Muscle layer of duodenum (tissue), 2 donors: ENCODE data around the gene HRCT1.
"Not testable (repeated sequence)": the region's sequence is repeated elsewhere in the genome, so short reads cannot be mapped to it uniquely, and the experiment has no call there.

Experiments
- H3K27ac ChIP-seq: one replicate; pipeline ENCODE4 v1.7.0; 2013; ENCODE audit warnings: mild to moderate bottlenecking, low read length
- H3K27me3 ChIP-seq: one replicate; pipeline ENCODE4 v1.7.0; 2013; ENCODE audit warnings: low read depth, mild to moderate bottlenecking, control low read depth, low read length
- H3K36me3 ChIP-seq, 2 donors: one replicate each; pipeline ENCODE4 v1.7.0; 2013; ENCODE audit warnings: low read length in 2 of 2, control low read depth in 1 of 2, mild to moderate bottlenecking in 1 of 2; ENCODE audit not compliant: insufficient read depth in 2 of 2, control insufficient read depth in 1 of 2
- H3K4me1 ChIP-seq, 2 donors: one replicate each; pipeline ENCODE4 v1.7.0; 2013; ENCODE audit warnings: low read length in 2 of 2, mild to moderate bottlenecking in 2 of 2, control low read depth in 1 of 2, moderate library complexity in 1 of 2; ENCODE audit not compliant: insufficient read depth in 2 of 2, control insufficient read depth in 1 of 2
- H3K4me3 ChIP-seq, 2 donors: one replicate each; pipeline ENCODE4 v1.7.0; 2013; ENCODE audit warnings: low read length in 2 of 2, low read depth in 1 of 2, mild to moderate bottlenecking in 1 of 2
- H3K9me3 ChIP-seq, 2 donors: one replicate each; pipeline ENCODE4 v1.7.0; 2013; ENCODE audit warnings: low read length in 2 of 2, control low read depth in 1 of 2, mild to moderate bottlenecking in 1 of 2; ENCODE audit not compliant: control insufficient read depth in 1 of 2
- donor health status: healthy.

The HRCT1 gene

DNA sequence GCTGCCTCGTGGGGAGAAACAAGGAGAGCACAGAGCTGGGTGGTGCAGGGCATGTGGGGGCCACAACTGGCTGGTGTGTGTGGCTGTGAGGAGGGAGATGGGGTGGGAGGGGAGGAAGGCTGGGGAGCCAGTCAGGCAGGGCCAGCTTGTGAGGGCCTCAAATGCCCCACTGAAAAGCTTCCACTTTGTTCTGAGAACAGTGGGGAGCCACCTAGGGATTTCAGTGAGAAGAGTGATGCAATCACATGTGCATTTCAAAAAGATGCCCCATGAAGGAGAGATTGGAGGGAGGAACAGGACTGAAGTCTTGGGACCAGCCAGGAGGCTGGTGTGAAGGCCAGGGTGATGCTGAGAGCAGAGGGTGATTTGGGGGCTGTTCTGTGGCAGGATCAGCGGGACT lies 37.1 kb upstream of the HRCT1 start:
- Histone ChIP-seq H3K36me3 (no peaks in the 10 kb centered on the region), H3K27ac (no peak overlapping the region), H3K4me3 (no peak overlapping the region), H3K9me3 (no peaks in the 10 kb centered on the region), H3K4me1 (no peaks in the 10 kb centered on the region), H3K27me3 (no peaks in the 10 kb centered on the region)

DNA sequence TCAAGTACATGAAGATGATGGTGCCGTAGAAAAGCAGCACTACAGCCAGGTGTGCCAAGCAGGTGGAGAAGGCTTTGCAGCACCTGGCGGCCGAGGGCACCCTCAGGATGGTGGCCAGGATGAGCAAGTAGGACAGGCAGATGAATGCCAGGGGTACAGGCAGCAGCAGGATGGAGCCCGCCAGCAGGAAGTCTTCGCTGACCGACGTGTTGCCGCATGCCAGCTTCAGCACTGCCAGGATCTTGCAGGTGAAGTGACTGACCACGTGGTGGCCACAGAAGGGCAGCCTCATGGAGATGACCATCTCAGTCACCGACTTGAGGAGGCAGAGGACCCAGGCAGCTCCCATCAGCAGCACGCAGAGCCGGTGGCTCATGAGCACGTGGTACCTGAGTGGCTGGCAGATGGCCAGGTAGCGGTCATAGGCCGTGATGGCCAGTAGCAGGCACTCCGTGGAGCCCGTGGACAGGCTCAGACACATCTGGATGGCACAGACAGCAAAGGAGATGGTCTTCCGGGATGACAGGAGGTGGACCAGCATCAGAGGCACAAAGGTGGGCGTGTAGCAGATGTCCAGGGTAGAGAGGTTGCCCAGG lies 36.3 kb upstream of the HRCT1 start:
- no peaks in the 10 kb centered on the region for H3K4me1 ChIP-seq
- H3K27ac ChIP-seq = no peak overlapping the region
- H3K36me3 ChIP-seq = no peaks in the 10 kb centered on the region
- no peaks in the 10 kb centered on the region for H3K27me3 ChIP-seq
- no peaks in the 10 kb centered on the region for H3K9me3 ChIP-seq
- H3K4me3 ChIP-seq = no peak overlapping the region

DNA sequence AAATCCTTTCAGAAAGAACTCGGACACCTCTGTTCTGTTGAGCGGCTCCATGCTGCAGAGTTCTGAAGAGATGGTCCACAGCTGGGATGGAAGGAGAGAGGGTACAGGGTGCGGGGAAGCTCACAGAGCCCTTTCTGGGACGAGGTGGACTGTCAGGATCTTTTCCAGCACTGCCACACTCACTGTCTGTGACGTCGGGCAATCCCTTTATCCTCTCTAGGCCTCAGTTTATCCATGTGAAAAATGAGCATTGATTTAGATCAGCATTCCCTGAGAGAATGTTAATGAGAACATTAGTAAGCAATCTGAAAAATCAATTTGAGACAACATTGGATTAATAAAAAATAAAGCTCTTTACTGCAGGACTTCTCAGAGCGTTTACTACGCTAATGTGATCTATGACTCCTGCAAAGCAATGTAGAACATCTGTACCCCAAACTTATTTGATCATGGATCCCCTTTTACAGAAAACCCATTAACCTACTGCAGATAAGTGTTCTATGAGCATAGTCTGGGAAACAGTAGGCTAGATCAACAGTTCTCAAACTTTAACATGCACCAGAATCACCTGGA lies 35.6 kb upstream of the HRCT1 start, which contains the start of gene OR13J1:
TSS of gene OR13J1 (minus strand) at position 51 of the 573 bp plus-strand sequence. CDS start at position 51, 0 bp downstream.
- H3K9me3 ChIP-seq = no peaks in the 10 kb centered on the region
- no peaks in the 10 kb centered on the region for H3K36me3 ChIP-seq
- no peak within 1 kb of the TSS for H3K4me3 ChIP-seq
- H3K27me3 ChIP-seq = no peaks in the 10 kb centered on the region
- no peak within 1 kb of the TSS for H3K27ac ChIP-seq
- H3K4me1 ChIP-seq = no peaks in the 10 kb centered on the region

DNA sequence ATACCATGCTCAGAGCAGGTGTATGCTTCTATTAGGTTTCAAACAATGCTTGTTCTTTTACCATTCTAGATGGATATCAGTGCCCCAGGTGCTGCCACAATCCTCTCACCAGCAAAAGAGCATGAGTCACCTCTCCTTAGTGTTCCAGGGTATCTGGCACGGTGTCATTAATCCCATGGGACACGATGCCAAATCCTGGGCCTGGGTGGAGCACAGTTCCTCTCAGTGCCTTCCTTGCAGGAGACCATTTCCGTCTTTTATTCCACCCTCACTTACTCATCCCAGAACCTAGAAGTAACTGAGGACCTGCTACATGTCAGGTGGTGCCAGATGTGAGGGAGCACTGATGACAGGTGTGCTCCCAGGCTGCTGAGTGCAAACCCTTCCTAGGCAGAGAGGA lies 34.5 kb upstream of the HRCT1 start:
- Histone ChIP-seq H3K9me3 (no peaks in the 10 kb centered on the region), H3K4me1 (no peaks in the 10 kb centered on the region), H3K27ac (no peak overlapping the region), H3K4me3 (no peak overlapping the region), H3K36me3 (no peaks in the 10 kb centered on the region), H3K27me3 (no peaks in the 10 kb centered on the region)

DNA sequence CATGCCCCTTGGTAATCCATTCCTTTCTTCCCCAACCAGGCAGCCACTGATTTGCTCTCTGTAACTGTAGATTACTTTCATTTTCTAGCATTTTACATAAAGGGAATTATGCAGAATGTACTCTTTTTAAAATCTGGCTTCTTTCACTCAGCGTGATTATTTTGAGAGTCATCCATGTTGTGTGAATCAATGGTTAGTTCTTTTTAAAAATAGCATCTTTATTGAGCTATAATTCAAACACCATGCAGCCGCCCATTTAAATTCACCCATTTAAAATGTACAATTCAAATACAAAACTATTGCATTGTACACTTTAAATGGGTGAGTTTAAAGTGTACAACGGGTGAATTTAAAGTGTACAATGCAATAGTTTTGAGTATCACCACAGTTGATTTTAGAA lies 33.5 kb upstream of the HRCT1 start:
- Histone ChIP-seq H3K4me1 (no peaks in the 10 kb centered on the region), H3K9me3 (peaks cover 0 to 6% of the 10 kb centered on the region in 2 donors), H3K27me3 (no peaks in the 10 kb centered on the region), H3K27ac (no peak overlapping the region), H3K4me3 (no peak overlapping the region), H3K36me3 (no peaks in the 10 kb centered on the region)

DNA sequence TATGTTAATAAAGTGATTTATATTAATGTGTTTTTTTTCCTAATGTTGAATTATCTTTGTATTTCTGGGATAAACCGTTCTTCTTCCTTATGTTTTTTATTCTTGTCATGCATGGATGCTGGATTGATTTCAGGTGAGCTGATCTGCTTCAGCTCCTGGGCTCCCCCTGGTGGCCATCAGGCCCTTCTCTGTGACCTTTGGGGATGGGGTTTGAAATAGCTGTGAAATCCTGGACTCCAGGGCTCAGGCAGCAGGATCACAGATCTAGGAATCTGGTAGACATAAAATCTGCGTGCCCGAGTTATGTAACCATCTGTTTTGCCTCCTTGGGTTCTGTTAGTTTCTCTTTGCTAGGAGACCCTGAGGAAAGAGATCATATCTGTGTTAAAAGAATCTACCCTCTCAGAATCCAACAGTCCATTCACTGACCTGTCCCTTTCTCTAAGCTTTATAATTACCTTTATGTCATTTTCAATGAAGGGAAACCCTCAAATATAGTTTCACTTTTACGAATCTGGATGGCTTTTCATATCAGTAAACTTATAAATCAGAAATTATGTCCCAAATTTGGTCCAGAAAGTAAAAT lies 23.6 kb upstream of the HRCT1 start:
- H3K27me3 ChIP-seq = no peaks in the 10 kb centered on the region
- H3K9me3 ChIP-seq = peaks cover 0 to under 1% of the 10 kb centered on the region in 2 donors
- H3K27ac ChIP-seq = no peak overlapping the region
- H3K4me3 ChIP-seq = no peak overlapping the region
- no peaks in the 10 kb centered on the region for H3K36me3 ChIP-seq
- no peaks in the 10 kb centered on the region for H3K4me1 ChIP-seq

DNA sequence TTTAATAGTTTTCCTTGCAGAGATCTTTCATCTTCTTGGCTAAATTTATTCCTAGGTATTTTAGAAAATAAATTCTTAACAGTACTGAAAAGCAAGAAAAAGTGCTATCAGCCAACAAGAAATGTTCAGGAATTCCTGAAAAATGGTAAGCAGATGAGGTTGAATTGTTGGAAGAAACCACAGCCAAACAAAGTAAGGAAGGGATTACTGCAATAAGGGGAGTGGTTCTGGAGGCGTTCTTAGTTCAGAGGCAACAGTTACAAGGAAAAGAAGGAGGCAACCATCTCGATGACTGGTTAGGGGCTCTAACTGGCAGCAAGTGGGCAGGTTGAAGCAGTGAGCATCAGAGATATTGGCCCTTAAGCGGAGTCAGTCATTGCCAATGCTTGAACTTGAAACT lies 23.0 kb upstream of the HRCT1 start:
- Histone ChIP-seq H3K27me3 (no peaks in the 10 kb centered on the region), H3K27ac (no peak overlapping the region), H3K36me3 (no peaks in the 10 kb centered on the region), H3K4me3 (no peak overlapping the region), H3K4me1 (no peaks in the 10 kb centered on the region), H3K9me3 (no peaks in the 10 kb centered on the region)

DNA sequence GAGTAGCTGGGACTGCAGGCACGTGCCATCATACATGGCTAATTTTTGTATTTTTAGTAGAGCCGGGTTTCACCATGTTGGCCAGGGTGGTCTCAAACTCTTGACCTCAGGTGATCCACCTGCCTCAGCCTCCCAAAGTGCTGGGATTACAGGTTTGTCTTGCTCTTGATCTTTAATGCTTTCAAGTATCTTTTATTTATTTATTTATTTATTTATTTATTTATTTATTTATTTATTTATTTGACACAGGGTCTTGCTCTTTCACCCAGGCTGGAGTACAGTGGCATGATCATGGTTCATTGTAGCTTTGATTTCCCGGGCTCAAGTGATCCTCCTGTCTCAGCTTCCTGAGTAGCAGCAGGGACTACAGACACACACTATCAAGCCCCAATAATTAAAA lies 21.1 kb upstream of the HRCT1 start:
- not testable (repeated sequence) for H3K27ac ChIP-seq, H3K36me3 ChIP-seq, H3K4me3 ChIP-seq, H3K27me3 ChIP-seq, H3K4me1 ChIP-seq, H3K9me3 ChIP-seq

DNA sequence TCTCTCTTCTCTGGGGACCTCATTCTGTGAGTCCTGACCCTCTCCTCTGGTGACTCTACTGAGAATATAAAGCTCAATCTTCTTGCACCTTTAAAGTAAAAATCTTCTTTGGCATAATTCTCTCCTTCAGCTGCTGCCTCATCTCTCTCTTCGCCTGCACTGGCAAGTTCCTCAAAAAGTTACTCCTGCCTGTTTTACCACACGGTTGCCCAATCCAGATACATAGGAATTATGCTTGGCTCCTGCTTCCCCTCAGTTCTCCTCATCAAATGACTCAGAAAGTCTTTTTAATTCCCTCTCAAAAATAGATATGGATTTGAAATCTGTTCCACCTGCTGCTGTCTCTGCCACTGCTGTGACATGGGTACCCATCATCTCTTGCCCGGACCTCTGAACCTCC lies 14.4 kb upstream of the HRCT1 start:
- H3K9me3 ChIP-seq = no peaks in the 10 kb centered on the region
- no peaks in the 10 kb centered on the region for H3K27me3 ChIP-seq
- H3K36me3 ChIP-seq = no peaks in the 10 kb centered on the region
- no peak overlapping the region for H3K27ac ChIP-seq
- H3K4me1 ChIP-seq = no peaks in the 10 kb centered on the region
- H3K4me3 ChIP-seq = no peak overlapping the region

DNA sequence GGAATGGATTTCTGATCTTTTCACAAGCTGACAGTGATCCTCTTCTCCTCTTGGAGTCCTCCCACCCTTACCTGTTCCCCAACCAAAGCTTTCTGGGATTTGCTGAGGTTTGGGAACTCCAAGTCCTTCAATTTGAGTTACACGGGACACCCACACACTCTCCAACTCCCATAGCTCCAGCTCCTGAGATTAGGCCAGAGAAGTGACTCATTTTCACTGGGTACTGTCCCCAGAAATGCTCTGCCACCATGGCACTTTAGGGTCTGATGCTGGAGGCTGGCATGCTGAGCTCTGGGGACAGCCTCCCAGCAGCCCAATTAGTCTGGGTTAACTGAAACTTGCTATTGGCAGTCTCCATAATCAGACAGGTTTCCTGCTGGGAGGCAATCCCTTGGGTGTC lies 14.0 kb upstream of the HRCT1 start:
- Histone ChIP-seq H3K27ac (no peak overlapping the region), H3K4me3 (no peak overlapping the region), H3K9me3 (no peaks in the 10 kb centered on the region)

DNA sequence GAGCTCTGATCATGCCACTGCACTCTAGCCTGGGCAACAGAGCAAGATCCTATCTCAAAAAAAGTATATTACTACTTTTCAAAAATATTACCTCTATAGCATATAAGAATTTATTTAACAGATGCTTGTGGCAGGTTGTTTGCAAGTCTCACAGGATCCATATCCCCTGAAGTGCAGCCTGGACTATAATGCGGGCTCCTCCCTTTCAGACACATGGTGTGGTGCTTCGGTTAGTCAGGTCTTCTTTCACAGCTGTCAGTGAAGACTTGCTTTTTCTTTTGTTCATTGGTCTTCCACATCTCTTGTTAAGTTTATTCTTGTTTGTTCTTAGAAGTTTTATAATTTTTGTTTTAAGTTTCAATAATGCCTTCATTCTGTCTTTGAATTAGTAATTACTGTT lies 9.4 kb upstream of the HRCT1 start:
- Histone ChIP-seq H3K9me3 (no peaks in the 10 kb centered on the region), H3K36me3 (no peaks in the 10 kb centered on the region), H3K27me3 (no peaks in the 10 kb centered on the region), H3K27ac (no peak overlapping the region), H3K4me1 (no peaks in the 10 kb centered on the region), H3K4me3 (no peak overlapping the region)

More for the DNA sequence above, 14.0 kb upstream of the HRCT1 start:
- Histone ChIP-seq H3K36me3 (no peaks in the 10 kb centered on the region), H3K27me3 (no peaks in the 10 kb centered on the region), H3K4me1 (no peaks in the 10 kb centered on the region)
